GM18909 (cell line): ENCODE results near the gene RGSL1.

Experiments used
- ATAC-seq: cut with Tn5 transposase; IDR thresholded peaks from one replicate; pipeline ENCODE4 v1.9.1; 2021; ENCODE audit warnings: mild to moderate bottlenecking; ENCODE audit not compliant: unreplicated experiment, poor library complexity

Gene RGSL1

DNA sequence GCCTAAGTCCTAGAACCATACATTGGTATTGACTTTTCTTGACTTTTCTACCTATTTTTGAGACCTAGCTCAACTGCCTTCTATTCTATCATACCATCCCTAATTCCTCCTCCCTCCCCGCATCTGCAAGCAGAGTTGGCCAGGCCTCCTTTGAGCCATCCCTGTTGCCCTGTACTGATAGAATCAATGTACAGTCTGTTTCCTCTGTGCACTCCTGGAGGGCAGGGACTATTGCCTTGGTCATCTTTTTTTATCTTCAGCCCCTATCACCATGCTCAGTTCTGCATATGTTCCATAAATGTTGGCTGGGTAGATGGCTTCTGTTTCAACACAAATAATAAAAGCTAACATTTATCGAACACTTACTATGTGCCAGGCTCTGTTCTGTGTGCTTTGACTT, 158.3 kb downstream of the RGSL1 start:
- no peak for ATAC-seq

DNA sequence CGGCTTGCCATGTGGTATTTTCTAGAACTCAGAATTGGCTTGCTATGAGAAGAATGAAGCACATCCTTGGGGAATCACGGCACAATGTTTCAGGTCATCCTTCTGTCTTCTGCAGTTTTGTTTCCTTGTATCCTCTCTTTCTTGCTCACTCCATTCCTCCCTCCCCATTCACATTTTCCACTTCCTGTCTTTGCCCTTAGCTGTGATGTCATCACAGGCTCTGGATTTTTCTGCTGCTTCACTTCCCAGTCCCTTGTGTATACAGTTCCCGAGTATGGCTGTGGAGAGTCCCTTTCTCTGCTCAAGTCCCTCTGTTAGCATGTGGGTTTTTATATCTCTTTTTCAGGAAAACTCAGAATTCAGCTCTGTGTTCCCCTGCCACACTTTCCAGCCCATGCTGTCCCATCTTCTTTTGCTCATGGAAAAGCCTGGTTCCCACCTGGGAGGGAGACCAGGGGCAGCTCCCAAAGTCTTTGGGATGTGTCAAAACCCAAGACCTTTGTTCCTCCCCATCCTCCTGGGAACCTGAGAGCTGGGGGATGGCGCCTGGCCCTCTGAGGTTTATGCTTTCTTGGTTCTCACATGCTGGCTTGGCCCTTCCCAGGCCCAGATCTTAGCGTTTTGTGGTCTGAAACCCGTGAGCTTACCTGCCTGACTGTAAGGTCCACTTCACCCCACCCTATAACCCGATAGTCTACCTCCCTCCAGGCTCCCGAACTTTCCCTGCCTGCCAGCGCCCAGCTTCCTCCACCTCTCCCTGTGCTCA, 159.1 kb downstream of the RGSL1 start:
- ATAC-seq, result no peak
